Ishikawa (cell line): ENCODE measurements around the gene MLXIPL.

ENCODE experiments used
- REST ChIP-seq: IDR thresholded peaks from 2 replicates; pipeline ENCODE4 v1.6.1; 2012; ENCODE audit warnings: low read depth, mild to moderate bottlenecking
- TAF1 ChIP-seq: IDR thresholded peaks from 2 replicates; pipeline ENCODE4 v1.6.1; 2012; ENCODE audit warnings: low read depth, mild to moderate bottlenecking

GRCh38 chr7:73667344-73668102 lies 43.2 kb upstream of the MLXIPL start, which contains the start of gene VPS37D:
- TF ChIP-seq TAF1 (no peak; the same call in 1 of the 2 replicates), REST (no peak)
